H9 (cell line): ENCODE data around the gene PRAME. TPM values are rescaled to one million over a fixed set of nuclear protein-coding genes. Genes with fewer than 3 reads are reported as not detected.

Source experiments
- DNase-seq: peaks from one replicate; pipeline ENCODE4 v3.0.0-alpha.2; 2017
- H2AFZ ChIP-seq: one replicate; pipeline ENCODE4 v1.6.1; 2013; ENCODE audit warnings: mild to moderate bottlenecking, low read length, control low read depth, moderate library complexity
- H2AK5ac ChIP-seq: 2 replicates; pipeline ENCODE4 v1.6.1; 2013; ENCODE audit warnings: low read length, control low read depth, mixed read lengths; ENCODE audit not compliant: insufficient read length
- H2BK120ac ChIP-seq: one replicate; pipeline ENCODE4 v1.6.1; 2013; ENCODE audit warnings: low read depth, mild to moderate bottlenecking, low read length, control low read depth, inconsistent platforms; ENCODE audit not compliant: poor library complexity, severe bottlenecking
- H2BK12ac ChIP-seq: 2 replicates; pipeline ENCODE4 v1.6.1; 2013; ENCODE audit warnings: low read length, control low read depth, mixed read lengths, low read depth; ENCODE audit not compliant: insufficient read length
- H2BK15ac ChIP-seq: 2 replicates; pipeline ENCODE4 v1.6.1; 2013; ENCODE audit warnings: low read depth, low read length, control low read depth
- H2BK20ac ChIP-seq: one replicate; pipeline ENCODE4 v1.6.1; 2013; ENCODE audit warnings: low read depth, mild to moderate bottlenecking, low read length, control low read depth, inconsistent platforms; ENCODE audit not compliant: poor library complexity, severe bottlenecking
- H2BK5ac ChIP-seq: 2 replicates; pipeline ENCODE4 v1.6.1; 2013; ENCODE audit warnings: low read length, control low read depth, mixed read lengths; ENCODE audit not compliant: insufficient read length
- H3K14ac ChIP-seq: 2 replicates; pipeline ENCODE4 v1.6.1; 2013; ENCODE audit warnings: low read length, control low read depth; ENCODE audit not compliant: insufficient read depth
- H3K18ac ChIP-seq: 2 replicates; pipeline ENCODE4 v1.6.1; 2013; ENCODE audit warnings: low read depth, mild to moderate bottlenecking, mixed read lengths, low read length, control low read depth; ENCODE audit not compliant: insufficient read length
- H3K23ac ChIP-seq: 2 replicates; pipeline ENCODE4 v1.6.1; 2013; ENCODE audit warnings: low read length, control low read depth, mixed read lengths, low read depth; ENCODE audit not compliant: insufficient read length
- H3K23me2 ChIP-seq: 2 replicates; pipeline ENCODE4 v1.6.1; 2013; ENCODE audit warnings: low read depth, mild to moderate bottlenecking, mixed read lengths, low read length, control low read depth; ENCODE audit not compliant: insufficient read length, poor library complexity, severe bottlenecking
- H3K27ac ChIP-seq: 2 replicates; pipeline ENCODE4 v1.5.1; 2013; ENCODE audit warnings: low read length, control low read depth, mixed read lengths, low read depth; ENCODE audit not compliant: insufficient read length
- H3K27me3 ChIP-seq: 2 replicates; pipeline ENCODE4 v1.6.1; 2013; ENCODE audit warnings: low read length, control low read depth, inconsistent platforms; ENCODE audit not compliant: insufficient read depth
- H3K4ac ChIP-seq: 2 replicates; pipeline ENCODE4 v1.6.1; 2013; ENCODE audit warnings: low read depth, mild to moderate bottlenecking, control low read depth, inconsistent platforms, low read length, moderate library complexity
- H3K4me1 ChIP-seq: 2 replicates; pipeline ENCODE4 v1.6.1; 2013; ENCODE audit warnings: low read length, control low read depth, inconsistent platforms; ENCODE audit not compliant: insufficient read depth
- H3K4me2 ChIP-seq: 2 replicates; pipeline ENCODE4 v1.6.1; 2013; ENCODE audit warnings: low read length, control low read depth, mixed read lengths; ENCODE audit not compliant: insufficient read length, insufficient read depth
- H3K56ac ChIP-seq: 2 replicates; pipeline ENCODE4 v1.6.1; 2013; ENCODE audit warnings: low read depth, mild to moderate bottlenecking, mixed read lengths, low read length, control low read depth; ENCODE audit not compliant: insufficient read length
- H3K79me1 ChIP-seq: 2 replicates; pipeline ENCODE4 v1.6.1; 2013; ENCODE audit warnings: low read depth, mild to moderate bottlenecking, moderate library complexity, low read length, control low read depth, inconsistent platforms; ENCODE audit not compliant: insufficient read depth, poor library complexity, severe bottlenecking
- H3K79me2 ChIP-seq: 2 replicates; pipeline ENCODE4 v1.6.1; 2013; ENCODE audit warnings: low read length, control low read depth, inconsistent platforms; ENCODE audit not compliant: insufficient read depth
- H3K9ac ChIP-seq: 2 replicates; pipeline ENCODE4 v1.6.1; 2013; ENCODE audit warnings: low read length, control low read depth, mixed read lengths; ENCODE audit not compliant: insufficient read length; ENCODE audit errors: extremely low read depth
- H3K9me3 ChIP-seq: one replicate; pipeline ENCODE4 v1.6.1; 2013; ENCODE audit warnings: low read depth, low read length, inconsistent platforms; ENCODE audit not compliant: control insufficient read depth
- H3T11ph ChIP-seq: one replicate; pipeline ENCODE4 v1.6.1; 2013; ENCODE audit warnings: mild to moderate bottlenecking, low read length, control low read depth, inconsistent platforms
- H4K20me1 ChIP-seq: one replicate; pipeline ENCODE4 v1.6.1; 2013; ENCODE audit not compliant: control insufficient read depth, insufficient read length, insufficient read depth
- H4K5ac ChIP-seq: 2 replicates; pipeline ENCODE4 v1.6.1; 2013; ENCODE audit warnings: low read depth, mild to moderate bottlenecking, mixed read lengths, low read length, control low read depth; ENCODE audit not compliant: insufficient read length
- H4K8ac ChIP-seq: replicated peaks from 2 replicates; pipeline ENCODE4 v1.6.1; 2013; ENCODE audit warnings: low read length, control low read depth, mixed read lengths, low read depth; ENCODE audit not compliant: insufficient read length
- H4K91ac ChIP-seq: 2 replicates; pipeline ENCODE4 v1.6.1; 2013; ENCODE audit warnings: low read depth, mild to moderate bottlenecking, moderate library complexity, mixed read lengths, low read length, control low read depth; ENCODE audit not compliant: insufficient read length
- H3K27ac Mint-ChIP-seq, 3 experiments: 2 replicates in 2 of 3; 3 replicates in 1 of 3; pipeline ENCODE4 v1.8.0; 2020 to 2021; ENCODE audit warnings: mixed read lengths in 3 of 3, mild to moderate bottlenecking in 1 of 3, moderate library complexity in 1 of 3
- H3K27me3 Mint-ChIP-seq: 2 replicates; pipeline ENCODE4 v1.8.0; 2021; ENCODE audit warnings: low read depth, mild to moderate bottlenecking, moderate library complexity, mixed read lengths
- H3K36me3 Mint-ChIP-seq, 3 experiments: 2 replicates in 2 of 3; 3 replicates in 1 of 3; pipeline ENCODE4 v1.8.0; 2020 to 2021; ENCODE audit warnings: low read depth in 3 of 3, mixed read lengths in 3 of 3; ENCODE audit not compliant: insufficient read depth in 1 of 3
- H3K4me1 Mint-ChIP-seq, 2 experiments: 2 replicates each; pipeline ENCODE4 v1.8.0; 2020; ENCODE audit warnings: mixed read lengths in 2 of 2
- H3K4me3 Mint-ChIP-seq, 2 experiments: 2 replicates in 1 of 2; 3 replicates in 1 of 2; pipeline ENCODE4 v1.8.0; 2020 to 2021; ENCODE audit warnings: mild to moderate bottlenecking in 2 of 2, mixed read lengths in 2 of 2, moderate library complexity in 1 of 2
- H3K9me3 Mint-ChIP-seq, 2 experiments: 2 replicates in 1 of 2; 3 replicates in 1 of 2; pipeline ENCODE4 v1.8.0; 2020; ENCODE audit warnings: mild to moderate bottlenecking in 2 of 2, mixed read lengths in 2 of 2, moderate library complexity in 1 of 2
- CTCF ChIP-seq: fragments of 200-600 bp; sonication (generic); conservative IDR thresholded peaks from 3 replicates; pipeline ENCODE4 v1.8.0; 2021; ENCODE audit warnings: antibody characterized with exemption, mild to moderate bottlenecking
- WGBS: extraction: QIAGEN DNeasy Blood & Tissue Kit; methylation state at CpG from one replicate; pipeline ENCODE4 v1.1.7; 2013; ENCODE audit warnings: missing lambda C conversion rate, low lambda C conversion rate, mixed read lengths; ENCODE audit not compliant: insufficient read length; ENCODE audit errors: extremely low coverage; 5-methylcytosine and 5-hydroxymethylcytosine counted together
- total RNA-seq: library from RNA; stranded (reverse); gene quantifications from 2 replicates; pipeline ENCODE4 v1.2.1, GENCODE V29; 2021

PRAME gene
- total RNA-seq, 1 experiment from 2014 or later = 0.31 TPM

- no peaks in the 10 kb centered on the region for H3K9me3 ChIP-seq
- no peaks in the 10 kb centered on the region for H4K20me1 ChIP-seq
- H3K27ac ChIP-seq = no peak overlapping the region
- no peak overlapping the region for H3K18ac ChIP-seq
- Mint-ChIP-seq H3K36me3 (no peaks in the 10 kb centered on the region), H3K9me3 (peaks cover 2 to 7% of the 10 kb centered on the region in 2 experiments; a peak in 2 of 5 replicates), H3K4me3 (no peak overlapping the region), H3K27me3 (peaks cover 100% of the 10 kb centered on the region), H3K27ac (no peak overlapping the region), H3K4me1 (no peaks in the 10 kb centered on the region)
- H3K14ac ChIP-seq = no peak overlapping the region
- no peak overlapping the region for H2AK5ac ChIP-seq
- peaks cover 34% of the 10 kb centered on the region; the same call in 1 of the 2 replicates for H3K27me3 ChIP-seq
- no peak overlapping the region for H2BK20ac ChIP-seq
- H3K9ac ChIP-seq = no peak overlapping the region
- no peak overlapping the region for H3T11ph ChIP-seq
- H3K79me2 ChIP-seq = no peaks in the 10 kb centered on the region
- no peak overlapping the region for H3K23ac ChIP-seq
- no peak overlapping the region for H2BK120ac ChIP-seq
- no peaks in the 10 kb centered on the region for H3K4me1 ChIP-seq
- H2BK5ac ChIP-seq = no peak overlapping the region
- no peak for TF ChIP-seq CTCF
- no peak overlapping the region for H3K56ac ChIP-seq
- H4K91ac ChIP-seq = no peak overlapping the region
- H4K5ac ChIP-seq = no peak overlapping the region
- no peak overlapping the region for H2AFZ ChIP-seq
- WGBS = no CpG with 5 or more reads among the region's 2 CpGs
- H3K79me1 ChIP-seq = no peaks in the 10 kb centered on the region
- no peak overlapping the region for H3K4ac ChIP-seq
- H2BK12ac ChIP-seq = no peak overlapping the region
- H2BK15ac ChIP-seq = no peak overlapping the region
- no peak overlapping the region for H3K4me2 ChIP-seq
- DNase-seq = no peak
- H3K23me2 ChIP-seq = no peaks in the 10 kb centered on the region
- no peak overlapping the region for H4K8ac ChIP-seq
These were observed 14.0 kb downstream of the PRAME start for GRCh38 chr22:22545084-22545483.
